Upper lobe of right lung (tissue), 1 donor: Measurements from ENCODE around the gene ADAMTSL1. TPM values are rescaled to one million over a fixed set of nuclear protein-coding genes. Genes with fewer than 3 reads are reported as not detected.

Experiments
- ATAC-seq: fragments of 200-7000 bp; cut with Tn5 transposase; one replicate; pipeline ENCODE4 v1.9.1; 2020; ENCODE audit warnings: mild to moderate bottlenecking, moderate library complexity
- DNase-seq: peaks from one replicate; pipeline ENCODE4 v3.0.0-alpha.2; 2020
- H3K27ac ChIP-seq: fragments of 200-600 bp; one replicate; pipeline ENCODE4 v1.8.0; 2022
- H3K27me3 ChIP-seq: fragments of 200-600 bp; one replicate; pipeline ENCODE4 v1.8.0; 2022; ENCODE audit warnings: mild to moderate bottlenecking
- H3K36me3 ChIP-seq: fragments of 200-600 bp; one replicate; pipeline ENCODE4 v1.8.0; 2022
- H3K4me1 ChIP-seq: fragments of 200-600 bp; one replicate; pipeline ENCODE4 v1.8.0; 2022
- H3K4me3 ChIP-seq: fragments of 200-600 bp; one replicate; pipeline ENCODE4 v1.8.0; 2022; ENCODE audit warnings: mild to moderate bottlenecking
- H3K9me3 ChIP-seq: fragments of 200-600 bp; one replicate; pipeline ENCODE4 v1.8.0; 2022
- intact Hi-C: fragments of 100-400 bp; cut with DNase I; formaldehyde crosslinking; loops from one replicate; pipeline ENCODE4 v1.11.0; 2022
- total RNA-seq: library from RNA; stranded (reverse); fragmentation: NEBNext Ultra II Directional; extraction: Animal tissue kit (Norgen Biotek cat#: 25700); gene quantifications from one replicate; pipeline ENCODE4 v1.2.1, GENCODE V29; 2021
- TF ChIP-seq, protein P1 (sequence below): fragments of 200-600 bp; IDR thresholded peaks from one replicate; pipeline ENCODE4 v1.8.0; 2022; ENCODE audit warnings: antibody characterized with exemption
- donor health status: DM: no; HTN: yes; CAD: no; lungs with severe emphysema.

Gene ADAMTSL1
- total RNA-seq, 1 donor from 2014 or later = 7.3 TPM

GRCh38 chr9:18447131-18447530 is 26.8 kb upstream of the ADAMTSL1 start:
- H3K36me3 ChIP-seq = no peaks in the 10 kb centered on the region
- H3K4me1 ChIP-seq = peaks cover 6% of the 10 kb centered on the region
- DNase-seq (no peak), ATAC-seq (peak; percentile 39)
- no peaks in the 10 kb centered on the region for H3K27me3 ChIP-seq
- no peak overlapping the region for H3K4me3 ChIP-seq
- intact Hi-C loops = no loop called here
- H3K27ac ChIP-seq = no peak overlapping the region
- TF ChIP-seq, protein P1, sequence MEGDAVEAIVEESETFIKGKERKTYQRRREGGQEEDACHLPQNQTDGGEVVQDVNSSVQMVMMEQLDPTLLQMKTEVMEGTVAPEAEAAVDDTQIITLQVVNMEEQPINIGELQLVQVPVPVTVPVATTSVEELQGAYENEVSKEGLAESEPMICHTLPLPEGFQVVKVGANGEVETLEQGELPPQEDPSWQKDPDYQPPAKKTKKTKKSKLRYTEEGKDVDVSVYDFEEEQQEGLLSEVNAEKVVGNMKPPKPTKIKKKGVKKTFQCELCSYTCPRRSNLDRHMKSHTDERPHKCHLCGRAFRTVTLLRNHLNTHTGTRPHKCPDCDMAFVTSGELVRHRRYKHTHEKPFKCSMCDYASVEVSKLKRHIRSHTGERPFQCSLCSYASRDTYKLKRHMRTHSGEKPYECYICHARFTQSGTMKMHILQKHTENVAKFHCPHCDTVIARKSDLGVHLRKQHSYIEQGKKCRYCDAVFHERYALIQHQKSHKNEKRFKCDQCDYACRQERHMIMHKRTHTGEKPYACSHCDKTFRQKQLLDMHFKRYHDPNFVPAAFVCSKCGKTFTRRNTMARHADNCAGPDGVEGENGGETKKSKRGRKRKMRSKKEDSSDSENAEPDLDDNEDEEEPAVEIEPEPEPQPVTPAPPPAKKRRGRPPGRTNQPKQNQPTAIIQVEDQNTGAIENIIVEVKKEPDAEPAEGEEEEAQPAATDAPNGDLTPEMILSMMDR = no peak
- H3K9me3 ChIP-seq = no peaks in the 10 kb centered on the region

GRCh38 chr9:18447541-18447940 is 26.4 kb upstream of the ADAMTSL1 start:
- ATAC-seq = no peak

DNA sequence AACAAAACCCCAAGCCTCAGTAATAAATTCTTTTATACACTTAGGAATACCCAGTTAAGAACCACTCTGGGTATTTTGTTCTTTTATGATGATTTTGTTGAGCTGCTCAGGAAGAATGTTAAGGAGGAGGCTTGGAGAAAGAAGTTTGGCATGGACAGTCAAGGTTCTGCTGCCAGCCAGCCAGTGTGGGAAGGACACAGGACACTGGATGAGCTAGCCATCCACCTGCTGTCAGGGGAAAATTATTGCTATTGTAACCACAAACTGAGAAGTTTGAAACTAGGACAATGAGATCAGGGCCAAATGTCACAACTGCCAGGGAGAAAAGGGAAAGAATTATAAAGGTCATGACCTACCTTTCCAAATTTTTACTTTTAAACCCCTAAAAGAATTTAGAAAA is 25.9 kb upstream of the ADAMTSL1 start:
- TF ChIP-seq, protein P1 = no peak
- Histone ChIP-seq H3K4me1 (peaks cover 6% of the 10 kb centered on the region), H3K9me3 (no peaks in the 10 kb centered on the region), H3K27me3 (no peaks in the 10 kb centered on the region), H3K27ac (no peak overlapping the region), H3K4me3 (no peak overlapping the region), H3K36me3 (no peaks in the 10 kb centered on the region)
- ATAC-seq = no peak
- DNase-seq = no peak
- intact Hi-C loops = no loop called here

More at GRCh38 chr9:18447541-18447940, 26.4 kb upstream of the ADAMTSL1 start:
- no peak overlapping the region for H3K4me3 ChIP-seq
- peaks cover 6% of the 10 kb centered on the region for H3K4me1 ChIP-seq
- no peaks in the 10 kb centered on the region for H3K36me3 ChIP-seq
- no peak for DNase-seq
- intact Hi-C loops = no loop called here
- no peaks in the 10 kb centered on the region for H3K27me3 ChIP-seq
- H3K9me3 ChIP-seq = no peaks in the 10 kb centered on the region
- TF ChIP-seq, protein P1 = no peak
- H3K27ac ChIP-seq = no peak overlapping the region

DNA sequence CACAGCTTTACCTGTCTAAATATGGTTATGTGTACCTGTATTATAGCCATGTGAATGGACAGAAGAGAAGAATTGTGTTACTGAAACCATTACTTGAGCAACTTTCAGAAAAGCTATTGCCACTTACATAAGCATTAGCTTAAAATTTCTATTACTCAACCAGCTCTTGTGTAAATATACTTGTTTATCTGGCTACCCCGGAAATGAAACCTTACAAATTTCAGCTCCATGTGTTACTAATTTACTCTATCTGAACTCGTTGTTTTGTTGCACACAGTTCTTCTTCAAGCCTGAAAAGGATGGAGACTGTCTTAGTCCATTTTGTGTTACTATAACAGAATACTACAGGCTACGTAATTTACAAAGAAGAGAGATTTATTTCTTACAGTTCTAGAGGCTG is 22.5 kb upstream of the ADAMTSL1 start:
- no peaks in the 10 kb centered on the region for H3K9me3 ChIP-seq
- ATAC-seq = no peak
- TF ChIP-seq, protein P1 = no peak
- H3K27ac ChIP-seq = no peak overlapping the region
- no peak for DNase-seq
- H3K27me3 ChIP-seq = no peaks in the 10 kb centered on the region
- H3K4me3 ChIP-seq = no peak overlapping the region
- peaks cover 6% of the 10 kb centered on the region for H3K4me1 ChIP-seq
- no peaks in the 10 kb centered on the region for H3K36me3 ChIP-seq
- intact Hi-C loops = no loop called here

DNA sequence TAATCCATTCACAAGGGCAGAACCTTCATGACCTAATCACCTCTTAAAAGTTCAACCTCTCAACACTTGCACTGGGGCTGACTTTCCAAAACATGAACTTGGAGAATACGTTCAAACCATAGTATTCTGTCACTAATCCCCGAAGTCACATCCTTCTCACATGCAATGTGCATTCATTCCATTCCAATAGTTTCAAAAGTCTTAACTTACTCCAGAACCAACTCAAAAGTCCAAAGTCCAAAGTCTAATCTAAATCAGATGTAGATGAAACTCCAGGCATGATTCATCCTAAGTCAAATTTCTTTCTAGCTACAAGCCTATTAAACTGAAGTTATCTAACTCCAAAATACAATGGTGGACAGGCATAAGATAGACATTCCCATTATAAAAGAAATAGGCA is 21.7 kb upstream of the ADAMTSL1 start:
- Histone ChIP-seq H3K27me3 (no peaks in the 10 kb centered on the region), H3K4me1 (peaks cover 3% of the 10 kb centered on the region), H3K27ac (no peak overlapping the region), H3K36me3 (no peaks in the 10 kb centered on the region), H3K4me3 (no peak overlapping the region), H3K9me3 (no peaks in the 10 kb centered on the region)
- intact Hi-C loops = no loop called here
- TF ChIP-seq, protein P1 = no peak
- ATAC-seq (no peak), DNase-seq (no peak)

- Histone ChIP-seq H3K9me3 (no peaks in the 10 kb centered on the region), H3K4me1 (no peaks in the 10 kb centered on the region), H3K4me3 (no peak overlapping the region), H3K27ac (no peak overlapping the region), H3K36me3 (no peaks in the 10 kb centered on the region), H3K27me3 (no peaks in the 10 kb centered on the region)
- DNase-seq (no peak), ATAC-seq (no peak)
- TF ChIP-seq, protein P1 = no peak
- intact Hi-C loops = no loop called here
Observed at GRCh38 chr9:18456624-18457237, 17.2 kb upstream of the ADAMTSL1 start.
